NCI-H2107 treated with DMSO at 0.1 percent for 48 hours (cell line): ENCODE results near the gene YOD1.
A peak's percentile ranks its signal among the peaks of the same experiment; 100 is the strongest.
"Not testable (repeated sequence)": the region's sequence is repeated elsewhere in the genome, so short reads cannot be mapped to it uniquely, and the experiment has no call there.

Experiments
- DNase-seq: peaks from one replicate; lab custom pipeline; 2025; ENCODE audit not compliant: unreplicated experiment; lab: John Stamatoyannopoulos, UW

Gene YOD1

DNA sequence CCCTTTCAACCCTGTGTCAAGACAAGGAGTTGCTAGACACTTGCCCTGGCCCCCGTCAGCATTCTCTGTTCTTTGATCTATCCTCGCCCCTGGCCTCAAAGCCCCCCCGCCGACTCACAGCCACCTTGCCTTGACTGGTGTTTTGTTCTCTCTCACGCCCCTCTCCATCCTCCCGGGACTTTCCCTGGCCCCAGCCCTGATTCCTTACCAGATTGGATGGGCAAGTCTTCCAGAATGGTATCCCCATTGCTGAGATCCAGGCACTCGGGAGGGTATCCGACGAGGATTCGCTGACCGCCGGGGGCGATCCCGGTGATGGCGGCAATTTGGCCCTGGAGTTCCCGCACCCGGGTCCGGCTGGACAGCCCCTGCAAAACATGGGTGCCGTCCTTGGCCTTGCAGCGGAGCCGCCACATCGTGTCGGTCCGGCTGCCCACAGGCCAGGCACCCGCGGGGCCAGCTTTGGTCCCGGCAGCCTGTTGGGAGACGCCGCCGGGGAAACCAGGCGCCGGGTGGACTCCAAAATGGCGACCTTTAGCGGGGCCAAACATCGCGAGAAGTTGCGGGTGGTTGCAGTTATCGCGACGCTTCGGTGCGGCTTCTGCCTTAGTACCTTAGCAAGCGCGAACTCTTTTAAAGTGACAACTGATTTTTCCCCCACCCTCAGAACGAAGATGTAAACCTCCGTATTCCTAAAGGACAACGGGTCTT lies 373 bp downstream of the YOD1 start:
- DNase-seq = peak; percentile 85

DNA sequence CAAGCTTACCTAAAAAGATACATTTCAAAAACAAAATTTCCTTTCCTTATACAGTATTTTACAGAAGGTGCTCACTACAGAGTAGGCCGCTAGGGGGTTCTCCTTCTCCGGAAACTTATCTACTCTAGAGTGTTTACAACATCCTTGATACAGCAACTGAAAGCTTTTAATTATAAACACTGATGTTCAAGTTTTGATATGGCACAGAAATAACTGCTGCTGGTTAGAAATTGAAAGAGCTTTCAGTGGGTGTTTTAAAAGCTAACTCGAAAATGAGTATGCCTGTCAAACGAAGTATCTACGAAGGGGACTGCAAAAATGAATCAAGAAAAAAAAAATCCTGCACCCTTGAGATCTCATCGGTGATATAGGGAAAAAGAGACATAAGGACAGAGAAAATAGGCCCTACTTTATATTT lies 1.0 kb downstream of the YOD1 start:
- peak; percentile 45 for DNase-seq

DNA sequence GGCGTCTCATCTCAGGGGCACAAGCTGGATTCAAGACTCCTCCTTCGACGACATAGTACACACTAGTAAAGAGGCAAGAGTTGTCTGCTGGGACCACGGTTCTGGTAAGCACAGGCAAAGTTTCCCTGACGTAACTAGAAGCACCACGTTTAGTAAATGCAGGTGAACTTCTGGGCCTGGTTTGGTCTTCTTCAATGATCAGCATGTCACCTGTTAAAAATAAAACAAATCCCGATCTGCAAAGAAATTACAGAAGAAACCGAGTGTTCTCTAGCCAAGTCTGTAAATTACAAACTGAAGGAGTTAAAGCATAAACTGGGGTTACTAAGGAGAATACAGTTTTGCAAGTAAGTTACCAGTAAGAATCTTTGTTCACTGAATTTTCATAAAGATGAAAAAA lies 1.5 kb downstream of the YOD1 start:
- DNase-seq = no peak

DNA sequence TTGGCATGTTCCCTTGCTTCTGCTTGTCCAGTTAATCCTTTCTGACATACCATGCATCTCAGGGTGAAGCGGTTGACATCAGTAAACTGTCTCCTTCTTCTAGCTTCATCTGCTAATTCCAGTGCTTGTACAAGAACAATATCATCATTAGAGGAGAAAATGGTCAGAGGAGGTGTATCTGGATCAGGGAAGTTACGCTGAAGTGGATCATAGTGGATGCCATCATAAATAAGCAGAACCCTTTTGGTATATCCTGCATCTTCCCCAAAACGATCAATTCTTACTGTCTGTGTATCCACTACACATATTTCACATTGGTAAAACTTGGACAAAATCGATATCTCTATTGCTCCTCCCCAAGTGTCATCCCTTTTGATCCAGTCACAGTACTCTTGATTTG lies 2.0 kb downstream of the YOD1 start:
- DNase-seq = no peak

DNA sequence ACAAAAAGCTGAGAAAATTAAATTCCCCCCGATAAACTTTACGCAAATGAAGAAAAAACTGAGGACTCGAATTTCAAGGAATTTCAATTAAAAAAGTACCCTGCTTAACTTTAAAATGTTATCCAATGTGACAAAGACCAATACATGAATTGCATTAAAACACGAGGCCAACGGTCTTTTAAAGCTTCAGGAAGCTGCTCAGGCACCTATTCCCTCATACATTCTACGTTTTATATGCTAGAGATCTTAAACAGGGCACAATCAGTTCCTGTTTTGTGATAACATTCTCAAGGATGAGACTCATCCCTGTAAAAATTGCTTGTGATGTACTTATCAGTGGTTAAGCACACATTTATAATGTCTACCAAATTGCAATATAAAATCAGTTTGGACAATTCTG lies 3.0 kb downstream of the YOD1 start:
- no peak for DNase-seq

DNA sequence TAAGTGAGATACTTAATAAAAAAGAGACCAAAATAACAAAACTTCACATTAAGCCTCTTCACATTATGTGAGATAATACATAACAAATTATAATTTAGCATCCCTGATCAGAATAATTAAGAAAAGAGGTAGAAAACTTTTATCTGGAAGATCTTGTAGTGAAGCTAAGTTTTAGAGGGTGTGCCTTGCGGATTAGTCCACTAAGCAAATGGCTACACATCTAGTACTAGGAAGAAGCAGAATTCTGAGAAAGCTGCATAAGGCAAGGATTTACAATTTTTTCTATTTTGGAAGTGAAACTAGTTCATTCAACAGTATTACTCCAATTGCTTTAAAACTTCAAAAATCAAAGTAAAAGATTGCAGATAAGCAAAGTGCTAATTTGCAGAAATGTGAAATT lies 3.5 kb downstream of the YOD1 start:
- DNase-seq = no peak

DNA sequence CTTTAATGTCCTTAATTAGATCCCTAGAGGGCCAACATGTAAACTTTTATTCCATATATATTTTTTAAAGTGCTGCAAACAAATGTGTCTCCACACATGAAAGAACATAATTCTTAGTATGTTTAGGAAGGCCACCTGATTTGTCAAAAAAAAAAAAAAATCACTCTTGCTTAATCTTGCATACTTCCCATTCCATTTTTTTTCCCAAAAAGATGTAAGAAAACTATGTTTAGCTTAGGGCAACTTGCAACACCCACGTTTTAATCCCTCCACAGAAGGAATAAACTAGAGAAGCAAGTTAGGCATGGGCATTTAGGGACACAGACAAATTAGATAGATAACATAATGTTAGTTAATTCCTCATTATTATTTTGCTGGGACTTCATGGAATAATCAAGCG lies 5.6 kb downstream of the YOD1 start:
- no peak for DNase-seq

DNA sequence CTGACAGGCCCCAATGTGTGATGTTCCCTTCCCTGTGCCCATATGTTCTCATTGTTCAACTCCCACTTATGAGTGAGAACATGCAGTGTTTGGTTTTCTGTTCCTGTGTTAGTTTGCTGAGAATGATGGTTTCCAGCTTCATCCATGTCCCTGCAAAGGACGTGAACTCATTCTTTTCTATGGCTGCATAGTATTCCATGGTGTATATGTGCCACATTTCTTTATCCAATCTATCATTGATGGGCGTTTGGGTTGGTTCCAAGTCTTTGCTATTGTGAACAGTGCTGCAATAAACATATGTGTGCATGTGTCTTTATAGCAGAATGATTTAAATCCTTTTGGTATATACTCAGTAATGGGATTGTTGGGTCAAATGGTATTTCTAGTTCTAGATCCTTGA lies 9.6 kb downstream of the YOD1 start:
- not testable (repeated sequence) for DNase-seq

DNA sequence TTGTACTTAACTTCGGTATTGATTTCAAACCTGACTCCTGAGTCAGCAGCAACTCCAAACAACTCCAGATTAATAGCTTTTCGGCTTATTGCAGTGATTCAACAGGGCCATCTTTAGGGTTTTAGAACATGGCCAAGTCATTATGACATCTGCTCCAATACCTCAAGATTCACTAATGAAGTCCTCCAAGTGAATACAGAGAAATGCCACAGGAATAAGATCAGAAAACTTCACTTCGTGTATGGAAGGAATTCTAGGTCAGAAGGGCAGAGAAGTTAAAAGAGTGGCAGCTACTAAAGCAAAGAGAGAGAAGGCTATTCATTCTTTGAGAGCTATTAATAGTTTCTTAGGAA lies 10.9 kb downstream of the YOD1 start:
- DNase-seq = no peak

DNA sequence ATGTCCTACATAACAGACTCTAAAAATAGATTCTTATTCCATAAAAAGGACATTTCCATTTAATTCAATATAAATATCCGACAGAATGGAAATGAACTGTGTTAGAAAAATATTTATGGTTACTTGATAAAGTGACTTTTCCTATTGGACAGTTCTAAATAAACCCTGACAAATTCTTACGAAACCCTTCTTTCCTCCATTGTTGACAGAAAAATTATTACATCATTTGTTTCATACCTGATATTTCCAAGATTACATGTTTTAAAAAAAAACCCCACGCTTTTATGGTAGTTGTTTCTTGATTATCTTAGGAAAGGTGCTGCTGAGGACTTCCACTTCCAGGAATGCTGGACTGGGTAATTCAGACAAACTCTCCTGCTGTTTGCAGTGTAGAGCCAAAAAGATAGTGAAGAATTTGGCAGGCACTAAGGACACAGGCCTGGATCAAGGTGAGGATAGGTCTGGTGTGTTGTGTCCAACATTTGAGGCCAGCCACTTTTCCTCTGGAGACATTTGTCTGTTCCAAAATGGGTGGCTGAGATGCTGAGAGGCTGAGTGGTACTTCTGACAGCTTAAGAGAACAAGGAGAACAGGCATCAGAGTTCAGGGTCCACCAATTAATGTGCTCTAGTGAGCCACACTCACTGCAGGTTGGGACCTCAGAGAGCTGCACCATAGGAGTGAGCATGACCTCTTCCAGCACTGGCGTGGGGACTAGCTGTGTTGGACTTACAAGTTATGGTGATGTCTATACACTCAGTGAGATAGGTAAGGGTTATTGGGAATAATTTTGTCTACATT lies 11.4 kb downstream of the YOD1 start:
- no peak for DNase-seq

DNA sequence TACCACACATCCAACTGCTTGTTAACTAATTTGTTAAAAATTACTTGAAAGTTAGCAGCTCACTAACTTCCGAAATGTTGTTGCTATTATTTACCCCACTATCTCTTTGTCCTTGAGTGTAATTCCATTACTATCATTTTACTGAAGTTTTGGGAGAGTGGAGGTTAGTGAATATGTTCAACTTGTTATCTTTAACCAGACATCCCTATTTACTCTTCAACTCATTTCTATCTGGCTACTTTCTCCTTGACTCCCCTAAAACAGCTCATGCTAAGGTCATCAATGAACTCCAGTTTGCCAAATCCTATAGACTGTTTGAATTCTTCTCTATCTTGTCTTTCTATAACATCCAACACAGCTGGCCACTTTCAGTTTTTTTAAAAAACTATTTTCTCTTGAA lies 14.1 kb downstream of the YOD1 start:
- no peak for DNase-seq

DNA sequence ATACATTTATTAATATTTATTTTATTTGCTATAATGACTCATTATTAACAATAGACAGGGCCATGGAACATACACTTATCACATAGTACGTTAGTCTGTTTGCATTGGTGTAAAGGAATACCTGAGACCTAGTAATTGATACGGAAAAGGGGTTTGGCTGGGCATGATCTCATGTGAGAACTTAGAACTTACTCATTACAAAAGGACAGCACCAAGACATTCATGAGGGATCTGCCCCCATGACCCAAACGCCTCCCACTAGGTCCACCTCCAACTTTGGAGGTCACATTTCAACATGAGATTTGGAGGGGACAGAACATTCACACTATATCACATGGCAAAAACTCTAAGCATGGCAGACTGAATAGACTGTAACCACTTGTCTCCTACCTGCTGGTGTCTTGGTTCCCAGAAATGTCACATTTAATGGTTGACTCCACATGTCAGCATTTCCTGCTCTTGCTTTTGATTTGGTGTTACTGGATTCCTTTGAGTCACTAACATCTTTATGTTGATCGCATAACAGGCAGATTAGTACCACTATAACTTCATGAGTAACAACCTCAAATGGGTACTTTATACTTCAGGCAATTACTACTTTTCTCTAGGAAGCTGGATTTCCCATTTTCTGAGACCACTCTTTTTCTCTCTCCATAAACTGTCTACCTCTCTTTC lies 15.0 kb downstream of the YOD1 start:
- no peak for DNase-seq

DNA sequence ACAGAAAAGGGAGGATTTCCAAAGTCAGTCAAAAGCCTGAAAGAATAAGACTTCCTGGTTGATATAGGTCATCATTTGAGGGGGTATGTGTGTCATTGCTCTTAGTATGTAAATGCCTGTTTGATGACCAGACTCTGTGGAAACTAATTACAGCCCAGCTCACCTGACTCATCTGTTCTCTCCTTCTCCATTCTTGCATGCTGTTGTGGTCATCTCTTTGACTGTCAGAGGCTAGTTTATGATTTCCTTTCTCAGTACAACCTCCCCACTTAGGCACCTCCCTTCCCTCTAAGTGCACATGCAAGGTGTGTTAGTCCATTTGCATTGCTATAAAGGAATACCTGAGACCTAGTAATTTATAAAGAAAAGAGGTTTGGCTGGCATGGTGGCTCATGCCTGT lies 16.0 kb downstream of the YOD1 start:
- DNase-seq = no peak

DNA sequence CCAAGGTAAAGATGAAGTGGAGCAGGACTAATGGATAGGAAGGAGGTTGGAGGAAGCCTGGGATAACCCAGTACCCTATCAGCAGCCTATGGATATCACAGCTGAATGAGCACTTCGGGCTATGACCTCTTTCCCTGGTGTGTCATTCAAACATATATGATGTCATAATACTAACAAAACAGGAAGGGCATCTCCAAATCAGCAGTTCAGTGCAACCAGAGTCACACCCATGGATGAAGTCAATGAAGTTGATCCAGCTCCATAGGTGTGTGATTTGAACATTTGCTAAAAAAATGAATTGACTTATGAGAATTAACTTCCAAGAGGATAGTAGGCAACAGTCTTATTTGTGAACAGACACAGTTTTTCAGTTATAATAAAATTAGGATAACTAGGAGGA lies 16.8 kb downstream of the YOD1 start:
- no peak for DNase-seq

DNA sequence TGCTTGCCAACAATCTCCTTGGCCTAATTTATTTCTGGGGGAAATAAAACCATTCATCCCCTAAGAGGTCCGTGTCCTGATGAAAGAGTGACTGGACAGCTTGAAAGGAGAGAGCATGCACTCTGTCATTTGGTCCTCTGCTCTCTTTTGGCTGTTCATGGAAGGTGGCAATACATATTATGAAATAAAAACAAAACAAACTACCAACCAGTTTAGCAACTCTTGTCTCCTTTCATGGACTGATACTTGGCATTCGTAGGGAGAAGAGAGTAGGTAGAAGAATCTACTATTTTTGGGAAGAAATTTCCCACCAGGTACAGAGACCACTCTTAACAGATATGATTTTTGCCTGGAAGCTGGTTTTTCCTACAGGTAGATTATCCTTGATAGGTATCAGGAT lies 17.7 kb downstream of the YOD1 start:
- no peak for DNase-seq

DNA sequence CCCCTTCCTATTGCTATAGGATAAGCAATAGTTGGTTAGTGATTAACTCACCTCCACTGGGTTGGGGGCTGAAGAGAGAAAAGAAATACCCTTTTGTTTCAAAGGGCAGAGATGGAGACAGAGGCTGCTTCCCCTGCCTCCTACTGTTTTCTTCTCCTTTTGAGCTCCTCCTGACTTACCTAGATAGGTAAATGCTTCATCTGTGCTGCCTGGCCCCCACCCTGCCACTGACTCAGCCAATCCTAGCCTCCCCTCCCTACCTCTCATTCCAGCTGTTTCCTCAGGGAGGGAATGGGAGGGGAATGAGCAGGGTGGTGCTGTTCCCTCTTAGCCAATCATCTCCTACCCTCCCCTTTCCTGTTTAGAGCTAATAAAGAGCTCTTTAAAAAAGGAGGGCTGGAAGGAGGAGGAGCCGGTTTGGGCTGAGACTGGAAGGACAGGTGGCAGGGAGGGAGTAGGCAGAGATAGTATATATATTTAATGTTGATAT lies 18.4 kb downstream of the YOD1 start, which contains the start of gene C1orf116:
Gene C1orf116 (minus strand): TSS at position 229 of the 490 bp plus-strand sequence. CDS start 5,158 bp downstream, outside the sequence.
- DNase-seq = peak; percentile 82

DNA sequence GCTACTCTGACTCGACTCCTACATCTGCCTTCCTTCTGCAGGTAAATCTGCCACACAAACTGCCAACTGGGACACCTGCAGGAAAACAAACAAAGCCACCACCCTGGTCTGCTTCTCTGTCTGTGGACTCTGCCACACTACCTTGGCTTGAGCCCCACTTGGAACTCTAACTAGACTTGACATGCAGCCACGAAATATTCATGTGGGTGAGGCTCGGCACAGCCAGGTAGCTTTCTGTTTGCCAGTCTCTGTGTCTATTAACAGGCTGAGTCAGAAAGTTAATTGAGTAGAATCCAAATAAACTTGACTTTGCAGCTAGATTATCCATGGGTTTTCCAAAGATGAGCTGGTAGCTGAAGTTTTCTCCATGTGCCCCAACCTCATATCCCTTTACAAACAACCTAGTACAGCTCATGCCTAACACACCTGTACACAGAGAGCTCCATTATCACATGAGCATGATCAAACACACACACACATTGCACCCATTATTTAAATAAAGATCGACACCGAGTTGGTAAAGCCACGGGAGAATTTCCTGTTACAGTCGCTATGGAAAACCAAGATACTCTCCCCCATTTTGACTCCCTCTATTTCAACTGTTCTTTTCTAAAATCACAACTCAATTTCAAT lies 19.3 kb downstream of the YOD1 start:
- no peak for DNase-seq

DNA sequence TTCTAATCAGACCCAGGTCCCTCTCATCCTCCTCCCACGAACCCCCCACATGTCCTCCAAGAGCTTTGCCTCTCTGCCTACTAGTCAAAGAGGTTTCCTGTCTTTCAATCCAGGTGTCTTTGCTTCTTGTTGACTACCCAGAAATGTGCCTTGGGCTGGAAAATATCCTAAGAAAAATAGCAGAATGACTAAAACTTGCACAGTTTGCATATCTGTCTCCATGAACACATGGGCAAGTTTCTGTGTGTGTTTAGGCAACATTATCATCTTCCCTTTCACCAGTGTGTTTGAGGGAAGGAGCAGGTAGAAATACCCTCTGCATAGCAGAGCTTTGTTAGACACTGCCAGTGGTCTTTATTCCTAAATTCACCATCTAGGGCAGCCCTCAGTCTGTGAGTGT lies 20.0 kb downstream of the YOD1 start:
- no peak for DNase-seq

DNA sequence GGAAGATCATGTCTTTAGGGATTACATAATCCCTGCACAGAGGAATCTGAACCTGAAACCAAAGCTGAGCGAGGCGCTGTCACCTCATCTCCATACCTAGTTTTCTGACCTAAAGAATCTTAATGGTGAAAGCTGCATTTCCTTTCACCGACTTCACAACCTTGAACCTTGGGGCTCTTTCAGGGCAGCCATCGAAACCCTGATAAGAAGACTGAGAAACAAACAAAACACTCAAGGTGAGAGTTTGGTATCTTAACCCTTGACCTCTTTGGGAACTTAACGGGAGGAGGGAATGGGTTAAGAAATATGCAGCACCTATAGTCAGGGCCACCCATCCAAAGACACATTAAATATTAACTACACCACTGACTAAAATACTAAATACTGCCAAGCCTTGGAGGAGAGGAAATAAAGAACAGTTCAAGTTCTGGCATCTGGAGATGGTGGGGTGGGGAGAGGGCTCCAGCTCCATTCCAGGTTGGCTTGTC lies 20.4 kb downstream of the YOD1 start:
- no peak for DNase-seq

DNA sequence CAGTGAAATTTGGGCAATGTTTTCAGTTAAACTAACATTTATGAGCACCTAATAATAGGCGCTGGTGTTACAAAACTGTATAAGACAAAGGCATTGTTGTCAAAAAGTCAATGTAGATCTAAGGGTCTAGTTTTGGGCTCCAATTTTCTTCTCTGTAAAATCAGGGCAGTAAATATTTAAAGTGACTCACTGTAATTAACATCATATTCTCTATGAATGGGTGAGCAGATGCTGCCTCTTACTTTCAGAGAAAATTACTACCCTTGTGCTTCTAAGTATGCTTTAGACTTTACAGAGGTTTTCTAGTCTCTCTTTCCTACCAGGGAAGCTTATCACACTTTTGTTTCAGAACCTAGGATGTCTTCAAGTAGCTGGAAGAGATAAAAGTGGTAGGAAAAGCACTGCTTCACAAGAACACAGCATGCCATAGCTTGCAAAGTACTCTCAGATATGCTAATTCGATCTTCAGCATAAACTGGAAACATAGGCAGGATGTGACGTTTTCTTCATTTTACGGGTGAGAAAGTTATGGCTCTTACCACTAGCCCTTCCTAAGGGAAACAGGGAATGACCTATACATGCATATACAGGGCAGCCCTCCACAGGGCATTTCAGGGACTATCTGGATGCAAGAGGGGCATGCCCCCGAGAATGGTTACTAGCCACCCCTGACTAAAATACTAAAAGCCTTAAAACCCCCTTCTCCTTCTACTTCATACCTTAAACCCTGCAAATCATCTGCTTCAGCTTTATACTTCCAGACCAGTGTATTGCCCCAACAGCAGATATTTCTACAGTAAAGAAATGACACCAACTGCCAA lies 21.1 kb downstream of the YOD1 start:
- no peak for DNase-seq
